ENCODE results near the gene RTEL1.

RTEL1 gene

DNA sequence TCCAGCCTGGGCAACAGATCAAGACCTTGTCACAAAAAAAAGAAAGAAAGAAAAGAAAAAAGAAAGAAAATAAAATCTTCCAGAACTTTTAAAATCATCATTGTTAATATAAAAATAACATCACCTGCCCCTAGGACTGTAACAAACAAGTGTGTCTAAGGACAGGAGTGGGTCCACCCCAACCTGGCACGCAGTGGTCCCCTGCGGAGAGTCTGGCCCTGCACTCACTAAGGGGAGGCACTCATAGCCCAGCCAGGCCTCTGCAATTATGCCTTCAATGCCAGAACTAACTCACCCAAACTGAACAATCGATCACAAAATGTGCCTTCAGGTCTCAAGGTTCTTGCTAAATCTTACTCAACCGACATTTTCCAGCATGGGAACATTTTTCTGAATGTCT lies 36.0 kb upstream of the RTEL1 start:
- DNase-seq (ENCODE audit: extremely low read depth, low read depth) = no peak
- no peak overlapping the region for H3K4me3 ChIP-seq (replicated peaks; ENCODE audit: low read depth, low read length)
- TF ChIP-seq CTCF (IDR thresholded peaks at IDR 0.05; ENCODE audit: low read depth, low read length, missing control alignments) = no peak

GRCh38 chr20:63622732-63623131 lies 35.4 kb upstream of the RTEL1 start:
- TF ChIP-seq CTCF (IDR thresholded peaks at IDR 0.05; ENCODE audit: low read depth, low read length, missing control alignments) = no peak
- DNase-seq (ENCODE audit: extremely low read depth, low read depth) = no peak
- H3K4me3 ChIP-seq (replicated peaks; ENCODE audit: low read depth, low read length) = no peak overlapping the region

- DNase-seq (ENCODE audit: extremely low read depth, low read depth) = no peak
- H3K4me3 ChIP-seq (replicated peaks; ENCODE audit: low read depth, low read length) = no peak overlapping the region
- no peak for TF ChIP-seq CTCF (IDR thresholded peaks at IDR 0.05; ENCODE audit: low read depth, low read length, missing control alignments)
Measured at GRCh38 chr20:63624486-63624885, 33.6 kb upstream of the RTEL1 start.

DNA sequence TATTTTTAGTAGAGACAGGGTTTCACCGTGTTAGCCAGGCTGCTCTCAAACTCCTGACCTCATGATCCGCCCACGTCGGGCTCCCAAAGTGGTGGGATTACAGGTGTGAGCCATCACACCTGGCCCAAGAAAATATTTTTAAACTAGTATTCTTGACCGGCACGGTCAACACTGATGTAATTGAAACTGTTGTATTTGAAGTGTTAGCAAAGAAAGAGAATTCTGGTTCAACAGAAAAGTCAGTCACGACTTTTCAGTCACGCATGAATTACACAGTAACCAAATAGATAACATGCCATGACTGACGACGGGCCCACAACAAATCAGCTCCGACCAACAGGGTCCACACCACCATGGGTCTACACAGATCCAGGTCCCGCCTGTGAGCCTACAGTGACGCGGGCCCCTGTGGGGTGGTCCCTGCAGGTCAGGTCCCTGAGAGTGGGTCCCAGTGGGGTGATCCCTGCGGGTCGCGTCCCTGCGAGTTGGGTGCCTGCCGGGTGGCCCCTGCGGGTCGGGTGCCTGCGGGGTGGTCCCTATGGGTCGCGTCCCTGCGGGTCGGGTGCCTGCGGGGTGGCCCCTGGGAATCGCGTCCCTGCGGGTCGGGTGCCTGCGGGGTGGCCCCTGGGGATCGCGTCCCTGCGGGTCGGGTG lies 32.2 kb upstream of the RTEL1 start:
- no peak for DNase-seq (ENCODE audit: extremely low read depth, low read depth)
- no peak for TF ChIP-seq CTCF (IDR thresholded peaks at IDR 0.05; ENCODE audit: low read depth, low read length, missing control alignments)

GRCh38 chr20:63626424-63627128 lies 31.5 kb upstream of the RTEL1 start, which contains the start of gene GMEB2:
Gene GMEB2, minus strand, starts transcription at chr20:63627101. Its CDS starts 7,704 bp downstream, at chr20:63619397.
- H3K4me3 ChIP-seq (replicated peaks; ENCODE audit: low read depth, low read length) = peak within 1 kb of the TSS; percentile 96
- TF ChIP-seq CTCF (IDR thresholded peaks at IDR 0.05; ENCODE audit: low read depth, low read length, missing control alignments) = no peak
- DNase-seq (ENCODE audit: extremely low read depth, low read depth) = no peak

More for the DNA sequence above, 32.2 kb upstream of the RTEL1 start:
- peak overlapping the region; percentile 80 for H3K4me3 ChIP-seq (replicated peaks; ENCODE audit: low read depth, low read length)

DNA sequence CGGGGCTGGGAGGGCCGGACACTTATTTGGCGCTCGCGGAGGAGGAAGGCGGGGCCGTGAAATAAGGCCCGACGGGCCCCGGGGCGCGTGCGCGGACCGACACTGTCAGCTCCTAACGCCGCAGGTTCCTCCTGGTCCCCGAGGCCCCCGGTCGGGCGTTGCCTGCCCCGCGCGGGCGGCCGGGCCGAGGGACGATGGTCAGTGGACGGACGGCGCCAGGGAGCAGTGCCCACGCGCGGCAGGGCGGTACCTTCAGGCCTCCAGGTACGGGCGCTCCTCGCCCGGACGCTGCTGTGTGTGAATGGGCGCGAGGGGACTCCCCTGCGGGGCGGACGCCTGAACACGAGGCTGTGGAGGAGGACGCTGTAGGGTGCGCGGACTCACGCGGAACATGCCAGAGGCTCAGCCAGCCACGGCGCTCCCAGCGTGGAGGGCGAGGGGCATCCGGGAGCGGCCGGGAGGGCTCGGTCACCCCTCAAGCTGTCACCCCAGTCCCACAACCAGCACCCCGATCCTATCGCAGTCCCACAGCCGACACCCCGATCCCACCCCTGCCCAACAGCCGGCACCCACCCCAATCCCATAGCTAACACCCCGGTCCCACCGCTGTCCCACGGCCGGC lies 30.9 kb upstream of the RTEL1 start:
- DNase-seq (ENCODE audit: extremely low read depth, low read depth) = peak; percentile 59
- no peak for TF ChIP-seq CTCF (IDR thresholded peaks at IDR 0.05; ENCODE audit: low read depth, low read length, missing control alignments)
- peak overlapping the region; percentile 96 for H3K4me3 ChIP-seq (replicated peaks; ENCODE audit: low read depth, low read length)

Data from HFF-Myc (cell line).